ENCODE results near the gene PITPNM3.

DNA sequence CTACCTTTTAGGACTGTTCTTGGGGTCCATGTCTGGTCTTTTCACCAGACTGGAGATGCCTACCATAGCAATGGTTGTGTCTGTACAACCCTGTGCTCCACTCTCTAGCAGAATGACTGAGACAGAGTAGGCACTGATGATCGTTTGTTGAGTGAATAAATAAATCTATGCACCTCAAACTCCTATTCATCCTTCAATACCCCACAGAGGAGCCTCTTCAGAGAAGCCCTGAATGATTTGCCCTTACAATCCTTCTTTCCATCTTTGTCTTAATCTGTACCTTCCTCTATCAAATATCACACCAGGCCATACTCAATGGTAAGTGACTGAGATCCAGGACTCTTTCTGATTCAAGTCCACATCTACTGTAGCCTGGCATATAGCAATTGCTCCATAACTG is 88.8 kb downstream of the PITPNM3 start:
- TF ChIP-seq, protein P1, sequence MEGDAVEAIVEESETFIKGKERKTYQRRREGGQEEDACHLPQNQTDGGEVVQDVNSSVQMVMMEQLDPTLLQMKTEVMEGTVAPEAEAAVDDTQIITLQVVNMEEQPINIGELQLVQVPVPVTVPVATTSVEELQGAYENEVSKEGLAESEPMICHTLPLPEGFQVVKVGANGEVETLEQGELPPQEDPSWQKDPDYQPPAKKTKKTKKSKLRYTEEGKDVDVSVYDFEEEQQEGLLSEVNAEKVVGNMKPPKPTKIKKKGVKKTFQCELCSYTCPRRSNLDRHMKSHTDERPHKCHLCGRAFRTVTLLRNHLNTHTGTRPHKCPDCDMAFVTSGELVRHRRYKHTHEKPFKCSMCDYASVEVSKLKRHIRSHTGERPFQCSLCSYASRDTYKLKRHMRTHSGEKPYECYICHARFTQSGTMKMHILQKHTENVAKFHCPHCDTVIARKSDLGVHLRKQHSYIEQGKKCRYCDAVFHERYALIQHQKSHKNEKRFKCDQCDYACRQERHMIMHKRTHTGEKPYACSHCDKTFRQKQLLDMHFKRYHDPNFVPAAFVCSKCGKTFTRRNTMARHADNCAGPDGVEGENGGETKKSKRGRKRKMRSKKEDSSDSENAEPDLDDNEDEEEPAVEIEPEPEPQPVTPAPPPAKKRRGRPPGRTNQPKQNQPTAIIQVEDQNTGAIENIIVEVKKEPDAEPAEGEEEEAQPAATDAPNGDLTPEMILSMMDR (IDR thresholded peaks at IDR 0.05) = no peak
- TF ChIP-seq POLR2A (IDR thresholded peaks at IDR 0.05) = no peak
